ENCODE results near the gene RNF208. TPM values are rescaled to one million over a fixed set of nuclear protein-coding genes. Genes with fewer than 3 reads are reported as not detected.
A peak's percentile ranks its signal among the peaks of the same experiment; 100 is the strongest.

RNF208 gene
- total RNA-seq, 1 donor: 0.45 TPM

DNA sequence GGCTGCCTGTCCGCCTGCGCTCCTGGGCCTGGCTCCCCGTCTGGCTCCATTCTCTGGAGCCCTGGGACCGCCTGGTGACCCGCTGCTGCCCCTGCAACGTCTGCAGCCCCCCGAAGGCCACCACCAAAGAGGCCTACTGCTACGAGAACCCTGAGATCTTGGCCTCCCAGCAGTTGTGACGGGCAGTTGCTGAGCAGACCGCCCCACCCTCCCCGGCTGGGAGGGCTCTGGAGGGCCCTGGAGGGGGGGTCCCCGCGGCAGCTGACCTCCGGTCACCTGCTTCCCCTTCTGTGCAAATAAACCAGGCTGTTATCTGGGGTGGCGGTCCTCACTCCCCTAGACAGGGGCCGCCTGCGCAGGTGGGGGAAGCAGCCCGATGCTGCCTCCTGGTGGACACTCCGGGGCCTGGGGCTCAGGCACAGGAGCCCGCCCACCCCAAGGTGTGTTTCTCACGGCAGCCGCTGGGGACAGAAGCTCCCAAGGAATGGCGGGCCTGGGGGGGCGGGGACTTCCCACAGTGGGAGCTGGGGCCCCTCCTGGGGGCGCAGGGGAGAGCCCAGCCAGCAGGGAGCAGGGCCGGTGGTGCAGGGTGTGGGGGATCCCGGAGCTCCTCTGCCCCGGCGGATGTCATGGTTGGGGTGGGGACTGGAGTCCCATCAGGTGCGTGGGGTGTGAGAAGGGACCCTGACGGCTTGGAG is 14.3 kb upstream of the RNF208 start:
- peak; percentile 69 for DNase-seq (ENCODE audit: low read depth)
- no peak overlapping the region for H3K4me3 ChIP-seq (ENCODE audit: low read depth, low read length)

DNA sequence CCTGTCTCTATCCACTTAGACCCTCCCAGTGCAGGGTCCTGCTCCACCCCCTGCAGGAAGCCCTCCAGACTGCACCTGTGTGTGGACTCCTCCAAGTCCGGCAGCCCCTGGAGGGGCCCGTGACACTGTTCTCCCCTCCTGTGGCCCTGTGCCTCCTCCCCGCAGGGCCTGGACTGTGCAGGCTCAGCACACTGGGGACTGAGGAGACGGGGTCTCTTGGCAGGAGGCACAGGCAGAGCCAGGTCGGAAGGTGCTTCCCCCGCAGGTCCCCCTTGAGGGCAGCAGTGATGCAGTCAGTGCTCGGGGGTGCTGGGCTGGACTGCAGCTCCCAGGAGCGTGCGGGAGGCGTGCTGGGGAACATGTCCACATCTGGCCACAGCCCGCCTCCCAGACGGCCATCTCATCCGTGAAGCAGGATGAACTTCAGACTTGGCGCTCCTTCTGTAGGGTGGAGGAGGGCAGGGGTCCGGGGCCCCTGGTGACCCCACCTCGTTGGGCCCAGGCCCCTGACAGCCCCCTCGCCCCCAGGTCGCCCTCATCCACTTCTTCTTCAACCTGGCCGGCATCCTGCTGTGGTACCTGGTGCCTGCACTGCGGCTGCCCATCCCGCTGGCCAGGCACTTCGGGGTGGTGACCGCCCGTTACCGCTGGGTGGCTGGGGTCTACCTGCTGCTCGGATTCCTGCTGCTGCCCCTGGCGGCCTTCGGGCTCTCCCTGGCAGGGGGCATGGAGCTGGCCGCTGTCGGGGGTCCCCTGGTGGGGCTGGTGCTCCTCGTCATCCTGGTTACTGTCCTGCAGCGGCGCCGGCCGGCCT is 13.6 kb upstream of the RNF208 start:
- DNase-seq (ENCODE audit: low read depth): no peak
- H3K4me3 ChIP-seq (ENCODE audit: low read depth, low read length): no peak overlapping the region

More for the DNA sequence above, 14.3 kb upstream of the RNF208 start:
- peak; percentile 96 for TF ChIP-seq CTCF (IDR thresholded peaks at IDR 0.05; ENCODE audit: insufficient read depth, low read length)

GRCh38 chr9:137234758-137235423 is 12.9 kb upstream of the RNF208 start:
- no peak for TF ChIP-seq CTCF (IDR thresholded peaks at IDR 0.05; ENCODE audit: insufficient read depth, low read length)
- H3K4me3 ChIP-seq (ENCODE audit: low read depth, low read length): no peak overlapping the region
- DNase-seq (ENCODE audit: low read depth): no peak

More for the DNA sequence above, 13.6 kb upstream of the RNF208 start:
- no peak for TF ChIP-seq CTCF (IDR thresholded peaks at IDR 0.05; ENCODE audit: insufficient read depth, low read length)

- no peak for DNase-seq (ENCODE audit: low read depth)
- H3K4me3 ChIP-seq (ENCODE audit: low read depth, low read length): no peak overlapping the region
- no peak for TF ChIP-seq CTCF (IDR thresholded peaks at IDR 0.05; ENCODE audit: insufficient read depth, low read length)
Measured at GRCh38 chr9:137234055-137234697, 12.1 kb upstream of the RNF208 start.

DNA sequence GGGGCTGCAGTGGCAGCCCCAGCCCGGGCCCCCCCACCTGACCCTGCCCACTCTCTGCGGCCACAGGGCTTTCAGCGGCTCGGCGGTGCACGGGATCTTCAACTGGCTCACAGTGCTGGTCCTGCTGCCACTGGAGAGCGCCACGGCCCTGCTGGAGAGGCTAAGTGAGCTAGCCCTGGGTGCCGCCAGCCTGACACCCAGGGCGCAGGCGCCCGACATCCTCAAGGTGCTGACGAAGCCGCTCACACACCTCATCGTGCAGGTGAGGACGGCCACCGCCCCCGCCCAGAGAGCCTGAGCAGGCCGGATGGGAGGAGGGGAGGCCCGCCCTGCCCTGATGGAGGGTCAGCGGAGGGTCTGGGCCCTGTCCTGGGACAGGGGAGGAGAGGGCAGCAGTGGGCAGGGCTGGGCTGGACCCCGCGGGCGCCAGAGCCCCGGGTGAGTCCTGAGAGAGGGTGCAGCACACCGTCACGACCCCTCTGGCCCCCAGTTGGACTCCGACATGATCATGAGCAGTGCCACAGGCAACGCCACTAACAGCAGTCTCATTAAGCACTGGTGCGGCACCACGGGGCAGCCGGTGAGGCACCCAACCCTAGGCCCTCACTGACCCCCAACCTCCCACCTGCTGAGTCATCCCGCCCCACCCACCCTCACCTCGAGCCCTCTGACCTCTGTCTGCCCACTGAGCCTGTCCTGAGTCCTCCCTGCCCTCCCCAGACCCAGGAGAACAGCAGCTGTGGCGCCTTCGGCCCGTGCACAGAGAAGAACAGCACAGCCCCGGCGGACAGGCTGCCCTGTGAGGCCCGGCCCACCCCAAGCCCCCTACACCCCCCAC is 11.3 kb upstream of the RNF208 start:
- no peak for TF ChIP-seq CTCF (IDR thresholded peaks at IDR 0.05; ENCODE audit: insufficient read depth, low read length)
- no peak for DNase-seq (ENCODE audit: low read depth)
- no peak overlapping the region for H3K4me3 ChIP-seq (ENCODE audit: low read depth, low read length)

DNA sequence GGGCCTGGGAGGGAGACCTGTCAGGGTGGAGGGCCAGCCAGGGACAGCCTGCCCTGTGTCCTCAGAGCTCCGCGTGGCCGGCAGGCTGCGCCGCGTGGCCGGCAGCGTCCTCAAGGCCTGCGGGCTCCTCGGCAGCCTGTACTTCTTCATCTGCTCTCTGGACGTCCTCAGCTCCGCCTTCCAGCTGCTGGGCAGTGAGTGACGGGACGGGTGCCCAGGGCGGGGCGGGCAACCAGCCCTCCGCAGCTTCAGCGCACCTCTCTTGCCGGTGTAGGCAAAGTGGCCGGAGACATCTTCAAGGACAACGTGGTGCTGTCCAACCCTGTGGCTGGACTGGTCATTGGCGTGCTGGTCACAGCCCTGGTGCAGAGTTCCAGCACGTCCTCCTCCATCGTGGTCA is 10.5 kb upstream of the RNF208 start:
- no peak for DNase-seq (ENCODE audit: low read depth)
- TF ChIP-seq CTCF (IDR thresholded peaks at IDR 0.05; ENCODE audit: insufficient read depth, low read length): no peak
- no peak overlapping the region for H3K4me3 ChIP-seq (ENCODE audit: low read depth, low read length)
